Measurements from ENCODE around the gene OBP2A. TPM values are rescaled to one million over a fixed set of nuclear protein-coding genes. Genes with fewer than 3 reads are reported as not detected.
"Not testable (repeated sequence)": the region's sequence is repeated elsewhere in the genome, so short reads cannot be mapped to it uniquely, and the experiment has no call there.

Gene OBP2A
- total and polyA plus RNA-seq, 2 donors (not counting 1 experiment from before 2014, with no cell fraction given): not detected

GRCh38 chr9:135531096-135531495 is 14.8 kb upstream of the OBP2A start:
- no peaks in the 10 kb centered on the region for H3K79me2 ChIP-seq (ENCODE audit: control insufficient read depth, insufficient read depth, low read length)
- no peaks in the 10 kb centered on the region for H4K20me1 ChIP-seq (ENCODE audit: control insufficient read depth, extremely low read depth, insufficient read depth, low read length)
- H3K9ac ChIP-seq (ENCODE audit: insufficient read depth, low read length): no peak overlapping the region
- H3K4me3 ChIP-seq (replicated peaks in 1 of 4; ENCODE audit: control extremely low read depth in 1 of 4, insufficient read depth in 1 of 4, low read depth in 3 of 4, low read length in 4 of 4): no peak overlapping the region
- H3K36me3 ChIP-seq (ENCODE audit: control insufficient read depth, insufficient read depth, low read length): no peaks in the 10 kb centered on the region
- no peaks in the 10 kb centered on the region for H3K4me1 ChIP-seq (ENCODE audit: control insufficient read depth, extremely low read depth, insufficient read depth, low read length)
- no peak for DNase-seq (ENCODE audit: low read depth in 2 of 2)
- no peaks in the 10 kb centered on the region for H3K27me3 ChIP-seq (ENCODE audit: control insufficient read depth, insufficient read depth, low read length)
- H3K9me3 ChIP-seq (ENCODE audit: control insufficient read depth, insufficient read depth, low read depth, low read length): no peaks in the 10 kb centered on the region
- TF ChIP-seq CTCF (conservative IDR thresholded peaks at IDR 0.05 in 1 of 2, IDR thresholded peaks at IDR 0.05 in 1 of 2; ENCODE audit: low read depth in 1 of 2, low read length in 2 of 2) (no peak), EZH2 (IDR thresholded peaks at IDR 0.05; ENCODE audit: low read length, missing control alignments) (no peak)
- no peak overlapping the region for H2AFZ ChIP-seq (ENCODE audit: low read length)
- H3K27ac ChIP-seq (ENCODE audit: insufficient read depth, low read length): no peak overlapping the region
- H3K4me2 ChIP-seq (ENCODE audit: extremely low read depth, insufficient read depth, low read length): no peak overlapping the region

GRCh38 chr9:135533113-135533512 is 12.8 kb upstream of the OBP2A start:
- no peaks in the 10 kb centered on the region for H3K9me3 ChIP-seq (ENCODE audit: control insufficient read depth, insufficient read depth, low read depth, low read length)
- DNase-seq (ENCODE audit: low read depth in 2 of 2): no peak

GRCh38 chr9:135533674-135534073 is 12.3 kb upstream of the OBP2A start:
- H3K27me3 ChIP-seq (ENCODE audit: control insufficient read depth, insufficient read depth, low read length): no peaks in the 10 kb centered on the region
- no peaks in the 10 kb centered on the region for H3K79me2 ChIP-seq (ENCODE audit: control insufficient read depth, insufficient read depth, low read length)
- H3K9ac ChIP-seq (ENCODE audit: insufficient read depth, low read length): no peak overlapping the region
- H3K9me3 ChIP-seq (ENCODE audit: control insufficient read depth, insufficient read depth, low read depth, low read length): no peaks in the 10 kb centered on the region
- no peak for TF ChIP-seq EZH2 (IDR thresholded peaks at IDR 0.05; ENCODE audit: low read length, missing control alignments)
- TF ChIP-seq CTCF (conservative IDR thresholded peaks at IDR 0.05 in 1 of 2, IDR thresholded peaks at IDR 0.05 in 1 of 2; ENCODE audit: low read depth in 1 of 2, low read length in 2 of 2): no peak
- no peak overlapping the region for H3K4me3 ChIP-seq (replicated peaks in 1 of 4; ENCODE audit: control extremely low read depth in 1 of 4, insufficient read depth in 1 of 4, low read depth in 3 of 4, low read length in 4 of 4)
- H3K36me3 ChIP-seq (ENCODE audit: control insufficient read depth, insufficient read depth, low read length): no peaks in the 10 kb centered on the region
- no peak overlapping the region for H2AFZ ChIP-seq (ENCODE audit: low read length)
- DNase-seq (ENCODE audit: low read depth in 2 of 2): no peak
- H3K27ac ChIP-seq (ENCODE audit: insufficient read depth, low read length): no peak overlapping the region
- no peak overlapping the region for H3K4me2 ChIP-seq (ENCODE audit: extremely low read depth, insufficient read depth, low read length)
- no peaks in the 10 kb centered on the region for H3K4me1 ChIP-seq (ENCODE audit: control insufficient read depth, extremely low read depth, insufficient read depth, low read length)
- no peaks in the 10 kb centered on the region for H4K20me1 ChIP-seq (ENCODE audit: control insufficient read depth, extremely low read depth, insufficient read depth, low read length)

More at GRCh38 chr9:135533113-135533512, 12.8 kb upstream of the OBP2A start:
- no peaks in the 10 kb centered on the region for H3K27me3 ChIP-seq (ENCODE audit: control insufficient read depth, insufficient read depth, low read length)
- H4K20me1 ChIP-seq (ENCODE audit: control insufficient read depth, extremely low read depth, insufficient read depth, low read length): no peaks in the 10 kb centered on the region
- no peak overlapping the region for H3K4me3 ChIP-seq (replicated peaks in 1 of 4; ENCODE audit: control extremely low read depth in 1 of 4, insufficient read depth in 1 of 4, low read depth in 3 of 4, low read length in 4 of 4)
- H3K27ac ChIP-seq (ENCODE audit: insufficient read depth, low read length): no peak overlapping the region
- H3K4me1 ChIP-seq (ENCODE audit: control insufficient read depth, extremely low read depth, insufficient read depth, low read length): no peaks in the 10 kb centered on the region
- H3K79me2 ChIP-seq (ENCODE audit: control insufficient read depth, insufficient read depth, low read length): no peaks in the 10 kb centered on the region
- no peaks in the 10 kb centered on the region for H3K36me3 ChIP-seq (ENCODE audit: control insufficient read depth, insufficient read depth, low read length)
- no peak overlapping the region for H3K9ac ChIP-seq (ENCODE audit: insufficient read depth, low read length)
- no peak overlapping the region for H3K4me2 ChIP-seq (ENCODE audit: extremely low read depth, insufficient read depth, low read length)
- no peak for TF ChIP-seq CTCF (conservative IDR thresholded peaks at IDR 0.05 in 1 of 2, IDR thresholded peaks at IDR 0.05 in 1 of 2; ENCODE audit: low read depth in 1 of 2, low read length in 2 of 2)
- TF ChIP-seq EZH2 (IDR thresholded peaks at IDR 0.05; ENCODE audit: low read length, missing control alignments): no peak
- H2AFZ ChIP-seq (ENCODE audit: low read length): no peak overlapping the region

GRCh38 chr9:135534192-135534711 is 11.7 kb upstream of the OBP2A start:
- not testable (repeated sequence) for H3K79me2 ChIP-seq (ENCODE audit: control insufficient read depth, insufficient read depth, low read length); H4K20me1 ChIP-seq (ENCODE audit: control insufficient read depth, extremely low read depth, insufficient read depth, low read length); H3K36me3 ChIP-seq (ENCODE audit: control insufficient read depth, insufficient read depth, low read length); H3K4me2 ChIP-seq (ENCODE audit: extremely low read depth, insufficient read depth, low read length); H3K27me3 ChIP-seq (ENCODE audit: control insufficient read depth, insufficient read depth, low read length); H3K9ac ChIP-seq (ENCODE audit: insufficient read depth, low read length); H3K9me3 ChIP-seq (ENCODE audit: control insufficient read depth, insufficient read depth, low read depth, low read length); DNase-seq (ENCODE audit: low read depth in 2 of 2); H3K4me3 ChIP-seq (replicated peaks in 1 of 4; ENCODE audit: control extremely low read depth in 1 of 4, insufficient read depth in 1 of 4, low read depth in 3 of 4, low read length in 4 of 4); H3K27ac ChIP-seq (ENCODE audit: insufficient read depth, low read length); H2AFZ ChIP-seq (ENCODE audit: low read length); H3K4me1 ChIP-seq (ENCODE audit: control insufficient read depth, extremely low read depth, insufficient read depth, low read length)

GRCh38 chr9:135534826-135535225 is 11.1 kb upstream of the OBP2A start:
- H3K27ac ChIP-seq (ENCODE audit: insufficient read depth, low read length); H3K4me2 ChIP-seq (ENCODE audit: extremely low read depth, insufficient read depth, low read length); H3K79me2 ChIP-seq (ENCODE audit: control insufficient read depth, insufficient read depth, low read length); H3K4me3 ChIP-seq (replicated peaks in 1 of 4; ENCODE audit: control extremely low read depth in 1 of 4, insufficient read depth in 1 of 4, low read depth in 3 of 4, low read length in 4 of 4); H3K9ac ChIP-seq (ENCODE audit: insufficient read depth, low read length); DNase-seq (ENCODE audit: low read depth in 2 of 2); H3K36me3 ChIP-seq (ENCODE audit: control insufficient read depth, insufficient read depth, low read length); H4K20me1 ChIP-seq (ENCODE audit: control insufficient read depth, extremely low read depth, insufficient read depth, low read length); H3K9me3 ChIP-seq (ENCODE audit: control insufficient read depth, insufficient read depth, low read depth, low read length); H2AFZ ChIP-seq (ENCODE audit: low read length); H3K27me3 ChIP-seq (ENCODE audit: control insufficient read depth, insufficient read depth, low read length); H3K4me1 ChIP-seq (ENCODE audit: control insufficient read depth, extremely low read depth, insufficient read depth, low read length): not testable (repeated sequence)

All from fibroblast of lung (primary cell).